Stimulated activated CD4-positive, alpha-beta T cell treated with anti-CD3 and anti-CD28 coated beads, TNF-alpha, amount 100 ng/mL, for 24 hours (primary cell): Measurements from ENCODE around the gene TMPRSS6.

Source experiments
- DNase-seq, 3 experiments: peaks; one replicate each; pipeline ENCODE4 v3.0.0-alpha.2; 2020; ENCODE audit warnings: low read depth in 3 of 3

Gene TMPRSS6

DNA sequence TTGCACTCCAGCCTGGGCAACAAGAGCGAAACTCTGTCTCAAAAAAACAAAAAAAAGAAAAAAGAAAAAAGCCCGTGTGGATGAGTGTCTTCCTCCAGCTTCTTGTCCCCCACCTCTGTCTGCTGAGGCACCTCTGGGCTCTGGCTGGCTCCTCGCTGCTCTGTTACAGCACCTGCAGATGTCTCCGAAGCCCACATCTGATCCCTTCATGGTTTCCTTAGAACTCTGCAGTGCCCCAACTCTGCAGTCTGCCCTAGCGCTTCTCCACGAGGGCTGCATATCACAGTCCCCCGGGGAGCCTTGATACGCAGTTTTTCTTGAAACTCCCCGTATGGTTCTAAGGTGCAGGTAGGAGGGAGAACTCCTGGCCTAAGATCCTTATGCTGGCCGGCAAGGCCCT, 42.1 kb downstream of the TMPRSS6 start:
- no peak for DNase-seq

DNA sequence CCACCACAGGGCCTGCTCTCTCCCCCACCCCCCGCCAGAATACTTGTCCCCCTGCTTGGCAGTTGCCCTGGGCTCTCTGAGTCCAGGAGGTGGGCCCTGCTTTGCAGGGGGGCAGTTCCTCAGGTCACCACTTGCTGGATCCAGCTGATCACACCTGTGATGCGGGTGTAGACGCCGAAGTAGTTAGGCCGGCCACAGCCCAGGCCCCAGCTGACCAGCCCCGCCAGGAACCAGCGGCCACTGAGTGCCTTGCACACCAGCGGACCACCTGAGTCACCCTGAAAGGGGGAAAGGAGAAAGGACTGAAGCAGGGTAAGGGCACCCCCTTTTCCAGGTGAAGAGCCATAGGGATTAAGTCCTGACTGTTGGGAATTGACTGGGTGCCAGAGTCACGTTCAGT, 43.6 kb downstream of the TMPRSS6 start:
- no peak for DNase-seq

DNA sequence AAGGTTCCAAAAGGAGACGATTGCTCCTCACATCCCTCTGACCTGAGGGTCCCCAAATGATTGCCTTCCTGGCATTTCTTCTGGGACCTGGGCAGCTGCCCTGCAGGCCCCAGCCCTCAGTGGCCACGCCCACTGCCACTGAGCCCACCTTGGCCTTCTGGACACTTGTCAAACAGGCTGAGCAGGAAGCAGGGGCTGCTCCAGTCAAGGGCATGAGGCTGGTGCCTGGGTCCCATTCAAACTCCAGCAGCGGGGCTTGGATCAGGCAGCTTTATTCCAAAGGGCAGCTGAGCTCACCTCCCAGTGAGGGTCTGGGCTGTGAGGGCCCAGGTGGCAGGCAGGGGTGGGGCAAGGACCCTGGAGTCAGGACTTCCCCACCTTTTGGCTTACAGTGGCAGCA, 44.3 kb downstream of the TMPRSS6 start:
- no peak for DNase-seq

DNA sequence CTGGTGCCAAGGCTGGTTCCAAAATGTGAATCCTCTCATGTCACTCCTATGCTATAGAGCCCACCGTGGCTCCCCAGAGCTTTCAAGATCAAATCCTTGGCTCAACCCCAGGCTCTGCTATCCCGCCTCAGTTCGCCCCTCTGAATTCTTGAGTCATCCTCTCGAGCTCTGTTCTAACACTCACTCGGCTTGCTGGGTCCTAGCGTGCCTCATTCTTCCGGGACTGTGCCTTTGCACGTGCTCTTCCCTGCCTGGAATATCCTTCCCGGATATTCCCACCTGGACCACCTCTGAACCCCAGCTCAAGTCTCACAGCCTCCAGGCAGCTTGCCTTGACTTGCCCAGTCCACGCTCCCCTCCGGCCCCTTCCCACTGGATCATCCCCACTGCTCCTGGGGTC, 45.0 kb downstream of the TMPRSS6 start:
- DNase-seq = no peak

DNA sequence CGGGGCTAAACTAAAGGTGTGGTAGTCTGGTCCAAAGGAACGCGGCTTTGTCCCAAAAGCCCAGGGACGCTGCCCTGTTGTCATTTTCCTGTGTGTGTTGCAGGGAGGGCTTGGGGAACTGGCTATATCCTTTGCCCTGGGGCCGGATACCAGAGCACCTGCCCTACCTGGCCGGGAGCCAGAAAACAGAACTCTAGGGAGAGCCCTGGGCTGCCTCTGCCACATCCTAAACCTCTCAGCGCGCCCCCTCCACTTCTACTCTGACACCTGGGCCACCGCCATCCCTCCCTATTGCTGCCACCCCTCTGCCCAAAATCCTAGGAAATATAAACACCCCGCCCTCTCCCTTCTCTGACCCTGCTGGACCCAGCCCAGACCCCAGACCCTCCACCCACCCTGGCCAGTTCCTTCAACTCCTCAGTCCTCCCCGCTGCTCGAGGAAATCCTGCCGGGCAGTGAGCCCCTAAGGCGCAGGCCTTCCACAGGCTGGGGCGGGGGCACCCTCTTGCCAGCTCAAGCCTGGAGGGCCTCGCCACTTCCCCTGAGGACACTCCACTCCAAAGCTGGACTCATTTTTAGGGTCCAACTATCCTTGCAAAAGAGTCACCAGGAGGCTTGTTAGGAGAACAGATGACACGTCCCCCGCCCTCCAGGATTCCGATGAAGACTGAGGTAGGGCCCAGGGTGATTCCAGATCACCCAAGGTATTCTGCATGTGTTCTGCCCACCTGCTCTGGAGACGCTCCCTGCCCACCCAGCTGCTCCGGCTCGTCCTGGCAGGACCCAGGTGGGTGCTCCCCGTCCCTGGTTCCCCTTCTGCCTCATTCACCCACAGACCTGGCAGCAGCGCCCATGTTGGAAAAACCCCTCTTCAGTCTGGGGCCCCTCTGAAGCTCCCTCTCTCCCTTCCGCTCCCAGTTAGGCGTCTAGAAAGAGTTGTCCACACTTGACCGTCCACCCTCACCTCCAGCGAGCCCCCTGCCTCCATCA, 45.8 kb downstream of the TMPRSS6 start:
- DNase-seq = no peak

DNA sequence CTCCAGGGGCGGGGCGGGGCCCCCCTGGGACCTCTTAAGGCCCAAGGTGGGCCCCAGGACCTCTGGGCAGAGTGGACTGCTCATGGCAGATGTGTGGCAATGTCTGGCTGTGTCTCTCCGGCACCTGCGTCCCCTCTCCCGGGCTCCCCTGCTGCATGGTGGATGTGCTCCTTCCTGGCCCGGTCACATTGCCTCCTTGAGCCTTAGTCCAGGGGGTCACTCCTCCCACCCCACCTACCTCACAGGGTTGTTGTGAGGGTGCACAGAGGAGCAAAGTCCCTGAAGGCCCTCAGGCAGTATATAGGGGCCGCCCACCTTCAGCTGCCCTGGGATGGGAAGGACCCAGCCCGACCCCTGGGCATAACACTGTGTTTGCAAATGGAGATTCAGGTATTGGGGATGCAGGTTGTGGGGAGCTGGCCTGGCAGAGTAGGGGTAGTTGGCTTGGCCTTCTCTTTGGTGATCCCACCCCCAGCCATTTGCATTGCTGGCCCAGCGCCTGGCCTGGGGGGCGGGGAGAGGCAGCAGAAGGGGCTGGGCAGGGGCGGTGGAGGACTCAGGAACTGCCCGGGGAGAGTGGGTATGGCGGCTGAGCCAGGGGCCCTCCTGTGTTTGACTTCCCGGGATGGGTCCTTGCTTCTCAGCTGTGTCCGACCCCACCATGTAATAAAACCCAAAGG, 46.7 kb downstream of the TMPRSS6 start:
- no peak for DNase-seq

DNA sequence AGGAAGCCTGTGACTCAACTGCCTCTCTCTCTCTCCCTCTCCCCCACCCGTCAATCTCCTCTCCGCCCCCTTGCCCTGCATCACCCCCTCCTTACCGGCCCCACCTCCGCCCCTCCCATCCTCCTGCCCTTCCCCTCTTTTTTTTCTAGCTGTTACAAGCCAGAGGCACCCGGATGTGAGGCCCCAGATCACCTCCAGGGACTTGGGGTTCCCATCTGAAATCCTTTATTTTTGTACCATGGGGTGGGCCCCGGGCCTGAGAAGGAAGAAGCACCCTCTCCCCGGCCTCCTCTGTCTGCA, 47.2 kb downstream of the TMPRSS6 start:
- DNase-seq = no peak

DNA sequence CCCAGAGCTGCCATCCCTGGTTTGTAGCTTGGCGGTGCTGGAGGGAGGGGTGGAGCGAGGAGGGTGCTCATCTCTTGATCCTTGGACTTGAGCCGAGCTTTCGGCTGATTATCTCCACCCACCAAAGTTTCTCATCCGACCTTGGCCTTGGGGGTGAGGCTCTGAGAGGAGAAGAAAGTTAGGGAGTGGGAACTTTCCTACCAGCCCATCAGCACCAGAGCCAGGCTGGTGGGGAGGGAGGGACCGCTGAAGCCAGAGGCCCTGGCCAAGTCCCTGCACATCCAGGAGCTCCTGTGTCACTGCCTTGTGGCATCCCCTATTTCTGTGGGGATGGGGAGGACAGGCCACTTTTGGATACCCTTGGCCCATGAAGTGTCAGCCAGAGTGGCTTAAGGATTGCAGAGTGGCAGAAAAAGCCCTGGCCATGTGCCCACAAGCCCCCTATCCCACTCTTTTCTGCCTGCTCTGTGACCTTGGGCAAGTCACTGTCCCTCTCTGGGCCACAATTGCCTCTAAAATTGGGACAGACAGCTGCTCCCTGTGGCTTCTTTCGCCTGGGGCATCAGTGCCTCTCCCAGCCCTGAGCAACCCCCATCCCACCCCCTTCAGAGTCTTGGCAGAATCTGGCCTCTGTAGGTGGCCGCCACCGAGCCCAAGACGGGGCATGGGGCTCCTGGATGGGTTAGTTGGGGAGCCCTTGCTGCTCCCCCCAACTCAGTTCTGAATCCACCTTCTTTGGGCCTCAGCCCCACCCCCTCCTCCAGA, 47.7 kb downstream of the TMPRSS6 start:
- no peak for DNase-seq

DNA sequence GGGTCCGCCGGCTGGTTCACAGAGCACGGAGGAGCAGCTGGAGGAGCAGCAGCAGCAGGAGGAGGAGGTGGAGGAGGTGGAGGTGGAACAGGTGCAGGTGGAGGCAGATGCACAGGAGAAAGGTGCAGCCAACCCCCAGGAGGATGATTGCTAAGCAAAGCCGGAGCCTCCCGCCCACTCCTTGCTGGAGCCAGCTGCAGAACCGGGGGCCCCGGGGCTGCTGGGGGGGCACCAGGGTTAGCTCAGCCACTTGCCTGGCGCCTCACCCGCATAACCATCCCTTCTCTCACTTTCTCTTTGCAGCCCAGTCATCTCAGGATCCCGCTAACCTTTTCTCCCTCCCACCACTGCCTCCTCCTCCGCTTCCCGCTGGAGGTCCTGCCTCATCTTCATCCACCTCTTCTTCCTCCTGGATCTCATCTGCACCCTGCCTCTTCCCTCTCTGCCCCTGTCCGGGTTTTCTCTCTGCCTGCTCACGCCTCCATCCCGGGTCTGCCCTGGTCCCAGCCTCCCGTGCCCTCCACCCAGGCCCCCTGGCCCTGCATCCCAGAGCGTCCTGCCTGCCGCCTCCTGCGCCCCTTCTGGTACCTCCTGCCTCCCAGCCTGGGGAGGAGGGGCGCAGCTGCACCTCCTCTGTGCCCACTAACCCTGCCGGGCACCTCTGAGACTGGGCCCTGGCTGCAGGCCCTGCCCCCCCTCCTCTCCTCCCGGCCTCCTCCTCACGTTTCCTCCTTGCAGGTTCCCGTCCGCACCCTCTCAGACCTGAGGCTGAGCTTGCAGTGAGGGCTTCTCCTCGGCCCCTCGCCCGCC, 48.5 kb downstream of the TMPRSS6 start:
- DNase-seq = peak; percentile 23 to 75 (median 29)

DNA sequence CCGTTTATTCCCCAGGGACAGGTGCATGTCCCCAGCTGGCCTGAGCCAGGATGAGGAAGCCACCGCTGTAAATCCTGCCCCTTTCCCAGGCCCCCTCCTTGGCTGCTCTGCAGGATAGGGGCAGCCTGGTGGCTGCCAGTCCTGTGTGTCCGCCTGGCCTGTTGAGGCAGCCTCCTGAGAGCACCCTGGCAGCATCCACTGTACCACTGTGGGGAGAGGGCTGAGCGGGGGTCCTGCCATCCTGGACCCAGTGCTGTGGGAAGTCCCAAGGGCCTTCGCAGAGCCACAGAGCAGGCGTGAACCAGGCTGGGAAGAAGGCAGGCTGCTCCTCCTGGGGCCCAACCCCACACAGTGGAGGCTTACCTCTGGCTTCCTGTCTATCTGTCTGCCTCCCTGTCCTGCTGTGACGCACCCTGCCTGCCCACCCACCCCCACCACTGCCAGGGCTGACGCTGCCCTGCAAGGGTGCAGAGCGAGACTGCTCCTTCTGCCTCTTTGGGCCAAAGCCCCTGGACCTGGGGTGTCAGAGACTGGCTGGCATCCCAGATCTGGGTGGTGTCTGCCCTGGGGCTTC, 49.5 kb downstream of the TMPRSS6 start:
- DNase-seq = no peak

DNA sequence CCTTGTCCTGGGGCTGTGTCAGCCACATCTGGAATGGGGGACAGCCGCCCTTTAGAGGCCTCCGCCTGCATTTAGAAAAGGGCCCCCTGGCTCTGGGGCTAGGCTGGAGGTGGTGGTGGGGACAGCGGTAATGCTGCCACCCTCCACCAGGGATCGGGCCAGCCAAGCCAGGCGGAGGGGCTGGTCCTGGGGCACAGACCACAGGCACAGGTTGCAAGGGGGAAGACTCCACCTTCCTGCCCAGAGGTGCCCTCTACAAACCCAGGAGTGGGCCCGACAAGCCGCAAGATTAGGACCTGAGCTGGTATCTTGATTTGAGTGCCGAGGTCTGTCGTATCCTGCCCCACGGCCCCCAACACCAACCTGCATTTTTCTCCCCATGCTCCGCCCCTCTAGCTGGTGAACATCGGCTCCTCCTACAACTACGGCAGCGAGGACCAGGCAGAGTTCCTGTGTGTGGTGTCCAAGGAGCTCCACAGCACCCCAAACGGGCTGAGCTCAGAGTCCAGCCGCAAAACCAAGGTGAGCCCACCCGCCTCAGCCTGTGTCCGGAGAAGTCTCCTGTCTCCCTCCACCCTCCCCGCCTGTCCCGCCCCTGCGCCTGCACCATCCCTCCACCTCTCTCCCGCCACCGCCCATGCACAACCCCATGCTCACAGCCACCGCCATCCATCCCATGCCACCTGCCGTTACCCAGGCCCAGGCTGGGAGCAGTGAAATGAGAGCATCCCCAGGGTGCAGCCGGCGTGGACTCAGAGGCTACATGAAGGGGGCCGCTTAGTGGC, 50.4 kb downstream of the TMPRSS6 start:
- no peak for DNase-seq

DNA sequence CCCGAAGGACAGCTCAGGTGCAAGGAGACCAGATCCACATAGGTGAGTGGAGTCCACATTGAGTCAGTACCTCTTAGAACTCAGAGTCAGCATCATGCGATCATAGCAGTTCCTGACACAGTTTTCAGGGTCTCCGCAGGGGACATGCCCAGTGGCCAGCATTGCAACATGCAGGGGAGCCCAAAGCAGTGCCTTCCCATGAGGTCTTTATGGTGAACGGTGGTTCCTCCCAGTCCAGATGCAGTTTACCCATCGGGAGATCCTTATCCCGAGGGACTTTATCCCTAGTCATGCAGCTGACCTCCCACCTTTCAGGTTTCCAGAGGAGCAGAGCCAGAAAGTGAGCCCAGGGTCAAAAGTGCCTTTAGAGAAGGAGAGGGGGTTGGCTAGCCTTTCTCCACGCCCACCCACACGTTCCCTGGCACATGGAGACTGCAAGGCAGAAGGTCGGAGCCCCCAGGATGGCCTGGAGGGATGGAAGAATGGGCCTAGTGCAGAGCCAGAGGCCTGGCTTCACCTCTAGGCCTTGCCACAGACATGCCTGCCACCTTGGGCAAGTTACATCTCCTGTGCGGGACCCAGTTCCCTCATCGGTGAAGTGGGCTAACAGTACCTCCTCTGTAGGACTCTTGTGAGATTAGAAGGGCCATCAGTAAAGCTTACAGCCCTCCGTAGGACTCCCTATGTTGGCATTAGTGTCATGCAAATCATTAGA, 51.6 kb downstream of the TMPRSS6 start:
- no peak for DNase-seq

DNA sequence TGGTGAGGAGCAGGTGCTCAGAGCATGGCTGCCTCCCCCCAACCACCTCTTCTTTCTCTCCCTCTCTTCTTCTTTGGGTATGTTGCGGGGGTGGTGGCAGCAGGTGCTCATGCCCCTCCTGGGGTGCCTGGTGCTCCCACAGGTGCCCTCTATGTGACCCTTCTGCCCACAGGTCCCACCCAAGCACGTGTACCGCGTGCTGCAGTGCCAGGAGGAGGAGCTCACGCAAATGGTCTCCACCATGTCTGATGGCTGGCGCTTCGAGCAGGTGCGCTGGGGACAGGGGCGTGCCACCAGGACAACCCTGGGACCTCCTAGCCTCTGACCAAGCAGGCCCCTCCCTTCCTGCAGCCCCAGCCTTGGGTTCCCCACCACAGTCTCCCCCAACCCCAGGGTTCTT, 52.3 kb downstream of the TMPRSS6 start:
- DNase-seq = no peak

DNA sequence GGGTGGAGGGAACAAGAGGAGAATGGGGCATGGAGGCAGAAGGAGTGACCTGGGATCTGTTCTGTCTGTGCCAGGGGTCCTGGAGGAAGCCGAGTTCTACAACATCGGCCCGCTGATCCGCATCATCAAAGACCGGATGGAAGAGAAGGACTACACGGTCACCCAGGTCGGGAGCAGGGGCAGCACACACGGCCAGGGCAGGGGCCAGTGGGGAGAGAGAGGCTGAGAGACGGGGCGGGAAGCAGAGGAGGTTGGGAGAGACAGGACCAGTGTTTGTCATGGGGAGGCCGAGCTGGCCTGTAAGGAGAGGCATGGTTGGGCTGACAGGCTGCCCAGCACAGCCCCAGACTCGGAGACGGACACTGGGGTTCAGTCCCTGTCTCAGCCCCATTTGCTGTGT, 53.3 kb downstream of the TMPRSS6 start:
- no peak for DNase-seq

DNA sequence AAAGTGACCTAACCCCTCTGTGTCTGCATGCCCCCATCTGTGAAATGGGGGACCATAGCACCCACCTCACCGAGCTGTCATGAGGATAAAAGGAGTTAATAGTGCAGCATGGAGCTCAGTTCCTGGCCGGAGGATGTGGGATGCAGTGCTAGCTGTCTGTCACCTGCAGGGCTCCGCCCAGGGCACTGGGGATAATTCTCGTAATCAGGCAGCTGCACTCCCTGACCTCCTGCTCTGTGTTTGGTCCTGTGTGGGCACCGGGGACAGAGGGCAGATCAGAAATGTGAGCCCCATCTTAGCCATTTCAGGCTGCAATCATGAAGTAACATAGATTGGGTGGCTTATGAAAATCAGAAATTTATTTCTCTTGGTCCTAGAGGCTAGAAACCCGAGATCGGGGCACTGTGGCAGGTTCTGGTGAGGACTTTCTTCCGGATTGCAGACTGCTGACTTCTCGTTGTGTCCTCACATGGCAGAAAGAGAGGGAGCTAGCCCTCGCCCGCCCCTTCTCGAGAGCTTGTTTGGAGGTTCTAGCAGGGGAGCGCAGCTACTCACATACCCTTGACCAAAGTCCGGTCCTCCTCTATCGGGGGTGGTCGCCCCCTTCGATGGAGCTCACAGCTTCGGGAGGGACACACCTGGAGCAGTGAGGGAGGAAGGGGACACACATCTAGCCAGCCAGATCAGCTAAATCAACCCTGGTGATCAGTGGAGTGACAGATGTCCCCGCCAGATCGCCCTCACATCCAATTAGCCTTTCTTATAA, 54.7 kb downstream of the TMPRSS6 start:
- DNase-seq = no peak

DNA sequence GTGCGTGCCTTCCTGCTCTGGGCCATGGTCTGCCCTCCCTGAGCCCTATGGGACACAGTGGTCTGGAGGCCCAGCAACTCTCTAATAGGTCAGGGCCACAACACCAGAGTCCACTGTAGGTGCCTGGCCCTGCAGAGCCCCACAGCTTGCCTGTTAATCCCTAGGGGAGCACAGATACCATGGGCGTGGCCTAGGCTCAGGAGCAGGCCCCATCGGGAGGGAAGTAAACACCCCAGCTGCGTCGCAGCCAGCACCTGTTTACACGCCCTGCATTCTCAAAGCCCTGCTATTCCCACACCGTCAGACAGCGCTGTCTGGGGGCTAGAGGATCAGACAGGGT, 55.5 kb downstream of the TMPRSS6 start:
- DNase-seq = no peak

DNA sequence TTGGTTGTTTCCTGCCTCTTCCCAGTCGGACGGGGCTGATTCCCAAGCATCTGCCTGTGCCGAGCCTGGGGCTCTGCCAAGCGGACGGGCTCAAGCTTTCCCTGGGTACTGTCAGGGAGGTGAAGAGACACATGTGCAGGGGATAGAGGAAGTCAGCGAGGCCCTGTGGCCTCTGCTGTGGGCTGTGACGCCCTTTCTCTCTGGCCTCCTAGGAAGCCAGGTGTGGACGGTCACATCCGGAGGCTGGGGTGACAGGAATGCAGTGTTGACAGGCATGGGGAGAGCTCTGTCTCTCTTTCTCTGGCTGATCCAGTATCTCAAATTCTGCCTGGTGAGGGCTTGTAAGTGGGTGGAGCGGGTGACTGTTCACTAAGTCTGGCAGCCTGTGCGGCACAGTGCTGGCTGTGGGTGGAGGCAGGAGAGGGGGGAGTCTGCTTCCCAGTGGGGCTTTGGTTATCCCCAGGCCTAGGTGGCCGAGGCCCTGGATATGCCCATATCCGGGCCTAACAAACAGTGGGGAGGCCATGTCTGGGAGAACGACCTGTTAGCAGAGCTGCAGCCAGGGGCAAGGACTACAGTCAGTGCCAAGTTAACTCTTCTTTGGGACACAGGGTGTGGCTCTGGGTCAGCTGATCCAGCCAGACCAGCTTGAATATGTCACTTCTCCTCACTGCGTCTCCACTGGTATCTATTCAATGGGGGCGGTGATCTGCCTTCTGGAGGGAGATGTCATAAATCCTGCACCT, 56.0 kb downstream of the TMPRSS6 start:
- DNase-seq = no peak
